Progenitor cell of endocrine pancreas (in vitro differentiated cells): ENCODE results near the gene KCNH8. TPM values are rescaled to one million over a fixed set of nuclear protein-coding genes. Genes with fewer than 3 reads are reported as not detected.

Source experiments
- DNase-seq: peaks from one replicate; pipeline ENCODE4 v3.0.0; 2021; ENCODE audit warnings: low spot score; ENCODE audit not compliant: unreplicated experiment
- H3K27ac Mint-ChIP-seq: 2 replicates; pipeline ENCODE4 v1.8.0; 2021; ENCODE audit warnings: mild to moderate bottlenecking, moderate library complexity, mixed read lengths
- H3K27me3 Mint-ChIP-seq: 2 replicates; pipeline ENCODE4 v1.8.0; 2021; ENCODE audit warnings: mixed read lengths
- H3K36me3 Mint-ChIP-seq: 2 replicates; pipeline ENCODE4 v1.8.0; 2022; ENCODE audit warnings: mixed read lengths; ENCODE audit not compliant: insufficient read depth
- H3K4me1 Mint-ChIP-seq: 2 replicates; pipeline ENCODE4 v1.8.0; 2021; ENCODE audit warnings: low read depth, mixed read lengths
- H3K4me3 Mint-ChIP-seq: 2 replicates; pipeline ENCODE4 v1.8.0; 2021; ENCODE audit warnings: low read depth, mild to moderate bottlenecking, moderate library complexity, mixed read lengths
- H3K9me3 Mint-ChIP-seq: 2 replicates; pipeline ENCODE4 v1.8.0; 2021; ENCODE audit warnings: low read depth, mixed read lengths
- total RNA-seq: library from RNA; stranded (reverse); gene quantifications from 2 replicates; pipeline ENCODE4 v1.2.1, GENCODE V29; 2021
- TF ChIP-seq, protein P1 (sequence below): fragments of 200-600 bp; sonication (generic); IDR thresholded peaks from one replicate; pipeline ENCODE4 v1.5.0; 2021; ENCODE audit warnings: antibody characterized with exemption, mild to moderate bottlenecking; ENCODE audit not compliant: unreplicated experiment

KCNH8 gene
- total RNA-seq, 1 donor from 2014 or later: 10.0 TPM

DNA sequence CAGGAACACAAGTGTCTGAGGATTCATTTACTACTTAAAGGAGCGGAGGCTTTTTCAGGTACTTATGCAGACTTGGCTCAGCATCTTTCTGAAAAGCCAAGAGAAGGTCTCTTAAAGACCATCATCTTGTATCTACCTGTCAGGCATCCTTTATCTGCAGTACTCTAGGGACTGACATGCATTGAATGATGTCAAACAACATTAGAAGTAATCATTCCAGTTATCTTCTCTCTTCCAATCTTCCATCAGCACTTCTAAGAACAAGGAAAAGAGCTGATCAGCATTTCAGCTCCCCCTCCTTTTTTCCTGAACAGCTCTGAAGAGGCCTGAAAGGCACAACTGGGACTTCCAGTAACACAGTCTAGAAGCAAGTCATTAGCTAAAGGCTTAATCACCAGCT is 214.8 kb downstream of the KCNH8 start:
- TF ChIP-seq, protein P1, sequence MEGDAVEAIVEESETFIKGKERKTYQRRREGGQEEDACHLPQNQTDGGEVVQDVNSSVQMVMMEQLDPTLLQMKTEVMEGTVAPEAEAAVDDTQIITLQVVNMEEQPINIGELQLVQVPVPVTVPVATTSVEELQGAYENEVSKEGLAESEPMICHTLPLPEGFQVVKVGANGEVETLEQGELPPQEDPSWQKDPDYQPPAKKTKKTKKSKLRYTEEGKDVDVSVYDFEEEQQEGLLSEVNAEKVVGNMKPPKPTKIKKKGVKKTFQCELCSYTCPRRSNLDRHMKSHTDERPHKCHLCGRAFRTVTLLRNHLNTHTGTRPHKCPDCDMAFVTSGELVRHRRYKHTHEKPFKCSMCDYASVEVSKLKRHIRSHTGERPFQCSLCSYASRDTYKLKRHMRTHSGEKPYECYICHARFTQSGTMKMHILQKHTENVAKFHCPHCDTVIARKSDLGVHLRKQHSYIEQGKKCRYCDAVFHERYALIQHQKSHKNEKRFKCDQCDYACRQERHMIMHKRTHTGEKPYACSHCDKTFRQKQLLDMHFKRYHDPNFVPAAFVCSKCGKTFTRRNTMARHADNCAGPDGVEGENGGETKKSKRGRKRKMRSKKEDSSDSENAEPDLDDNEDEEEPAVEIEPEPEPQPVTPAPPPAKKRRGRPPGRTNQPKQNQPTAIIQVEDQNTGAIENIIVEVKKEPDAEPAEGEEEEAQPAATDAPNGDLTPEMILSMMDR: no peak
- H3K4me3 Mint-ChIP-seq: no peak overlapping the region
- H3K36me3 Mint-ChIP-seq: no peaks in the 10 kb centered on the region
- peaks cover 2% of the 10 kb centered on the region for H3K4me1 Mint-ChIP-seq
- H3K27ac Mint-ChIP-seq: no peak overlapping the region
- DNase-seq: no peak
- no peaks in the 10 kb centered on the region for H3K9me3 Mint-ChIP-seq
- H3K27me3 Mint-ChIP-seq: no peaks in the 10 kb centered on the region

DNA sequence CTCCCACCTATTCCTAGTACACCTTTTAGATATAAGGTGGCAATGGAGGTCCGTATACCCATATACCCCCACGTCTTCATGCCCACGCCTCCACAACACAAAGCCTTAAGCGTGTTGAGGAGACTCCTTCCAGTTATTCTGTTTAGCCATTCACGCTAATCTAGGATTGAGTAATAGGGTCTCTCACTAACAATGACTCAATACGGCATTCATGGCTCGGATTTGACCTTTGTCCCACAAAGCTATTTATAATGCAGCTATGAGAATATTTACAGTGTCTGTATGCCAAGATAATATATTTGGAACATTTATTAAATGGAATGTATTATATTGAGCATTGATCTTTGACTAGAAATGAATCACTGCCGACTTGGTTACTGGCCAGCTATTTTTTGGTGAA is 215.8 kb downstream of the KCNH8 start:
- no peak overlapping the region for H3K27ac Mint-ChIP-seq
- no peak overlapping the region for H3K4me3 Mint-ChIP-seq
- TF ChIP-seq, protein P1: no peak
- H3K4me1 Mint-ChIP-seq: peaks cover 2% of the 10 kb centered on the region
- no peaks in the 10 kb centered on the region for H3K27me3 Mint-ChIP-seq
- no peaks in the 10 kb centered on the region for H3K9me3 Mint-ChIP-seq
- no peaks in the 10 kb centered on the region for H3K36me3 Mint-ChIP-seq
- no peak for DNase-seq

DNA sequence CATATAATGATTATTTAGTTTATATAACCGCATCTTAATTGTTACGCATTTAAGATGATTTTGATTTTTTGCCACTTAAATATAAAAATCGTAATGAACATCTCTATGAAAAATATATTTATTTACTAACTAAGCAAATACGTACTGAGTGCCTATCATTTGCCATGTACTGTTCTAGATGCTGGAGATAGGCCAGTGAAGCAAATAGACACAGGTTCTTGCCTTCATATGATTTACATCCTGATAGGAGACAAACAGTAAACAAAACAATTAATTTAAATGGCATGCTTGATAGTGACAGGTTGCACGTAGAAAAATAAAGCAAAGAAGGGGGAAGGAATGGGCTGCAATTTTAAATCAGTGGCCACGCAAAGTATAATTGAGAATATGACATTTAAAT is 217.2 kb downstream of the KCNH8 start:
- H3K27ac Mint-ChIP-seq: no peak overlapping the region
- no peak for DNase-seq
- H3K4me1 Mint-ChIP-seq: peaks cover 2% of the 10 kb centered on the region
- H3K4me3 Mint-ChIP-seq: no peak overlapping the region
- TF ChIP-seq, protein P1: no peak
- H3K9me3 Mint-ChIP-seq: no peaks in the 10 kb centered on the region
- H3K36me3 Mint-ChIP-seq: no peaks in the 10 kb centered on the region
- no peaks in the 10 kb centered on the region for H3K27me3 Mint-ChIP-seq

DNA sequence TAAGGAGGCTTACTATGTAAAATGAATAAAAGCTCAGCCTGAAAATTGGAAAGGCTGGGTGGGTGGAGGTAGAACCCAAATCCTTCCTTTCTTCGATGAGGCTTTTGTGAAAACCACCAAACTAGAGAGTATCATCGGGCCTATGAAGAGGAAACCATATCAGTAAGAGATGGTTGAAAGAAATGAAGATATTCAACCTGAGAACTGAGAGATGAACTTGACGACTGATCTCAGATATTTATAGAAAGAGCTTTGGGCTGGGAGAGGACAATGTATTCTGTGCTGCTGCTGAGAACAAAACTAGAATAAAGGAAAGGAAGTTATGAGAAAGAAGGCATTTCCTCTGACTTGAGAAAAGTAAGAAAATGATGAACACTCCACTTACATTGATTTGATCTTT is 236.6 kb downstream of the KCNH8 start:
- Mint-ChIP-seq H3K4me1 (peaks cover 12% of the 10 kb centered on the region), H3K27ac (no peak overlapping the region), H3K36me3 (no peaks in the 10 kb centered on the region), H3K27me3 (no peaks in the 10 kb centered on the region), H3K9me3 (peaks cover 3% of the 10 kb centered on the region), H3K4me3 (no peak overlapping the region)
- DNase-seq: no peak
- TF ChIP-seq, protein P1: no peak

DNA sequence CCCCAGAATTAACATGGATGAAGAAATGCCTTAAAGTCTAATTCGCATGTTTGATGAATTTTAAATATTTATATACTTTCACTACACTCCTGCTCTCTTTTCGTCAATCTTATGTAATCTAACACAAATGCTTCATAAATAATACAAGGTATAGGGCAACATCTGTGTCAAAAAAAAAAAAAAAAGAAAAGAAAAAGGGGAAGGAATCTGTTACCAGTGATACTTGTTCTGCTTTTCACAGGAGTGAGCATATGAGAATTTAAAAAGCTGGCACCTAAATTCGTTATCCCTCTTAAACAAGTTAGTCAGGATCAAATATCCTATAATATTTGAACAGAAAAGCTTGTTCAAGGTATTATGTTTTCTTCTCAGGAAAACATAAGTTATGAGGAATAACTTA is 243.8 kb downstream of the KCNH8 start:
- Mint-ChIP-seq H3K27ac (no peak overlapping the region), H3K4me1 (peaks cover 3% of the 10 kb centered on the region), H3K36me3 (peaks cover 4% of the 10 kb centered on the region), H3K4me3 (no peak overlapping the region), H3K27me3 (no peaks in the 10 kb centered on the region), H3K9me3 (no peaks in the 10 kb centered on the region)
- no peak for DNase-seq
- TF ChIP-seq, protein P1: no peak
